Endothelial cell of umbilical vein (primary cell): ENCODE data around the gene PMIS2. TPM values are rescaled to one million over a fixed set of nuclear protein-coding genes. Genes with fewer than 3 reads are reported as not detected.

Source experiments
- BruUV-seq: library from RNA; stranded (reverse); fragments of 400-500 nt; replicated peaks from 2 replicates; lab custom pipeline; 2021; lab: Mats Ljungman, UMichigan
- CTCF ChIA-PET: fragments of 300-600, 350-600 bp; sonication (Branson Sonifier 250); formaldehyde crosslinking; loops from one replicate; lab custom pipeline; 2021; ENCODE audit warnings: antibody characterized with exemption, inconsistent platforms; lab: Charles Lee
- POLR2A ChIA-PET: fragments of 300-600, 350-600 bp; sonication (Branson Sonifier 250); formaldehyde crosslinking; loops from one replicate; lab custom pipeline; 2021; ENCODE audit warnings: antibody characterized with exemption, inconsistent platforms; lab: Charles Lee
- DNase-seq: peaks from one replicate; pipeline ENCODE4 v3.0.0-alpha.2; 2011; ENCODE audit warnings: low read depth, low spot score
- FAIRE-seq: peaks from 2 replicates; lab custom pipeline; 2011; peaks lifted over from hg19 to GRCh38; lab: Jason Lieb, UNC
- H2AFZ ChIP-seq: 2 replicates; pipeline ENCODE4 v1.6.0; 2012; ENCODE audit warnings: low read depth, low read length, control low read depth, inconsistent platforms
- H3K27ac ChIP-seq: 2 replicates; pipeline ENCODE4 v1.5.1; 2011; ENCODE audit warnings: low read depth, mild to moderate bottlenecking, control low read depth, low read length, moderate library complexity; ENCODE audit not compliant: insufficient read depth
- H3K27me3 ChIP-seq, 2 experiments: 2 replicates each; pipeline versions ENCODE4 v1.6.0 to v1.6.1; 2011; ENCODE audit warnings: low read length in 2 of 2, mixed read lengths in 1 of 2; ENCODE audit not compliant: control insufficient read depth in 2 of 2, insufficient read depth in 2 of 2
- H3K36me3 ChIP-seq, 2 experiments: 2 replicates in 1 of 2; 3 replicates in 1 of 2; pipeline ENCODE4 v1.5.1; 2011; ENCODE audit warnings: low read length in 2 of 2, mild to moderate bottlenecking in 1 of 2, moderate library complexity in 1 of 2; ENCODE audit not compliant: control insufficient read depth in 2 of 2, insufficient read depth in 2 of 2; ENCODE audit errors: extremely low read depth in 1 of 2
- H3K4me1 ChIP-seq: 3 replicates; pipeline ENCODE4 v1.5.1; 2011; ENCODE audit warnings: mild to moderate bottlenecking, low read length; ENCODE audit not compliant: control insufficient read depth, insufficient read depth; ENCODE audit errors: extremely low read depth
- H3K4me2 ChIP-seq: 2 replicates; pipeline ENCODE4 v1.6.1; 2011; ENCODE audit warnings: low read length, control low read depth, mixed read lengths; ENCODE audit not compliant: insufficient read depth
- H3K4me3 ChIP-seq, 3 experiments: fragments of 200-600 bp in 1 of 3; sonication (generic), shearing (Covaris generic) in 1 of 3; replicated peaks in 1 of 3; 2 replicates each; pipeline ENCODE4 v1.5.1; 2011 to 2016; ENCODE audit warnings: control low read depth in 3 of 3, low read length in 3 of 3, mild to moderate bottlenecking in 2 of 3, inconsistent platforms in 1 of 3, low read depth in 1 of 3, moderate library complexity in 1 of 3; ENCODE audit not compliant: insufficient read depth in 1 of 3
- H3K79me2 ChIP-seq: 2 replicates; pipeline ENCODE4 v1.6.0; 2012; ENCODE audit warnings: low read length, inconsistent platforms; ENCODE audit not compliant: control insufficient read depth, insufficient read depth
- H3K9ac ChIP-seq: replicated peaks from 2 replicates; pipeline ENCODE3; 2011; ENCODE audit warnings: low read length, control low read depth; ENCODE audit not compliant: insufficient read depth; ENCODE audit errors: extremely low read depth
- H3K9me1 ChIP-seq: replicated peaks from 3 replicates; pipeline ENCODE4 v1.6.0; 2011; ENCODE audit warnings: mild to moderate bottlenecking, low read length; ENCODE audit not compliant: control insufficient read depth, insufficient read depth; ENCODE audit errors: extremely low read depth
- H3K9me3 ChIP-seq: replicated peaks from 2 replicates; pipeline ENCODE4 v1.5.1; 2012; ENCODE audit warnings: low read length, inconsistent platforms; ENCODE audit not compliant: control insufficient read depth, insufficient read depth
- H4K20me1 ChIP-seq: replicated peaks from 2 replicates; pipeline ENCODE3; 2011; ENCODE audit warnings: mild to moderate bottlenecking, low read length; ENCODE audit not compliant: control insufficient read depth, insufficient read depth; ENCODE audit errors: extremely low read depth
- CTCF ChIP-seq, 2 donors: IDR thresholded peaks; 1 replicate in 1 of 2; 2 replicates in 1 of 2; pipeline ENCODE4 v1.5.1; 2011; ENCODE audit warnings: low read length in 2 of 2, mild to moderate bottlenecking in 2 of 2, moderate library complexity in 2 of 2, control low read depth in 1 of 2, inconsistent platforms in 1 of 2, low read depth in 1 of 2; ENCODE audit not compliant: insufficient read depth in 1 of 2; ENCODE audit errors: extremely low read depth in 1 of 2
- EZH2 ChIP-seq: IDR thresholded peaks from 2 replicates; pipeline ENCODE4 v1.6.1; 2012; ENCODE audit warnings: borderline replicate concordance, low read depth, mild to moderate bottlenecking, moderate library complexity, low read length, inconsistent platforms; ENCODE audit not compliant: severe bottlenecking
- FOS ChIP-seq: IDR thresholded peaks from 2 replicates; pipeline ENCODE4 v1.6.1; 2011; ENCODE audit warnings: mild to moderate bottlenecking, low read length, moderate library complexity, borderline replicate concordance; ENCODE audit not compliant: insufficient read depth
- GATA2 ChIP-seq: IDR thresholded peaks from 2 replicates; pipeline ENCODE4 v1.7.0; 2011; ENCODE audit warnings: low read depth, mild to moderate bottlenecking, moderate library complexity, mixed read lengths, low read length; ENCODE audit not compliant: insufficient read length, insufficient read depth
- JUN ChIP-seq: IDR thresholded peaks from 2 replicates; pipeline ENCODE4 v1.6.1; 2011; ENCODE audit warnings: borderline replicate concordance, low read depth; ENCODE audit not compliant: insufficient read length, insufficient read depth
- MAX ChIP-seq: IDR thresholded peaks from 2 replicates; pipeline ENCODE4 v1.6.1; 2011; ENCODE audit not compliant: insufficient read depth, insufficient read length
- MYC ChIP-seq: IDR thresholded peaks from one replicate; pipeline ENCODE4 v1.6.1; 2011; ENCODE audit warnings: mild to moderate bottlenecking, low read depth, low read length
- POLR2A ChIP-seq: IDR thresholded peaks from 2 replicates; pipeline ENCODE4 v1.6.1; 2012; ENCODE audit warnings: low read depth, mild to moderate bottlenecking, control low read depth, low read length
- POLR2AphosphoS5 ChIP-seq: IDR thresholded peaks from 2 replicates; pipeline ENCODE4 v1.6.1; 2012; ENCODE audit warnings: low read depth, mild to moderate bottlenecking, control low read depth, low read length, moderate library complexity; ENCODE audit not compliant: insufficient read depth
- dilution Hi-C: fragments of 300-500 bp; cut with MboI; formaldehyde crosslinking; loops from one replicate; pipeline ENCODE4 v1.15.0; 2019; ENCODE audit warnings: low sequenced_read_pairs; ENCODE audit not compliant: extremely low pct_ligation_motif_present
- intact Hi-C: fragments of 100-400 bp; cut with micrococcal nuclease; formaldehyde crosslinking; loops from one replicate; pipeline ENCODE4 v1.10.0; 2022
- polyA plus RNA-seq, 4 experiments: library from polyadenylated mRNA; depleted of rRNA in 3 of 4; stranded (reverse) in 3 of 4; unstranded in 1 of 4; fragments of >200 nt; gene quantifications; 2 replicates each; pipeline versions ENCODE4 v1.2.1 to v1.2.3, GENCODE V29; 2011 to 2012; ENCODE audit warnings: missing spikeins in 1 of 4
- total RNA-seq: library from RNA; stranded (reverse); gene quantifications from 2 replicates; pipeline ENCODE4 v1.2.3, GENCODE V29; 2021

The PMIS2 gene
- total and polyA plus RNA-seq, 2 donors (not counting 3 experiments of a cell fraction or from before 2014, with no cell fraction given), result not detected

- POLR2A ChIA-PET, result no interaction called here
Measured at GRCh38 chr19:35623327-35624010, 37.5 kb downstream of the PMIS2 start.

More at GRCh38 chr19:35623327-35624010, 37.5 kb downstream of the PMIS2 start:
- no peak for TF ChIP-seq JUN
- no peak for TF ChIP-seq POLR2AphosphoS5
- TF ChIP-seq CTCF (IDR thresholded peaks at IDR 0.05; ENCODE audit: extremely low read depth in 1 of 2, insufficient read depth in 1 of 2, low read depth in 1 of 2, low read length in 2 of 2), result no peak
- TF ChIP-seq EZH2, result no peak
- no peak for TF ChIP-seq POLR2A
- TF ChIP-seq MYC, result no peak
- TF ChIP-seq MAX, result no peak
- no peak for TF ChIP-seq GATA2
- TF ChIP-seq FOS, result no peak
- dilution Hi-C loops (no loop called here), intact Hi-C loops (no loop called here)
- FAIRE-seq (no peak), DNase-seq (no peak)
- Histone ChIP-seq H3K27me3 (no peaks in the 10 kb centered on the region), H3K9me1 (no peaks in the 10 kb centered on the region), H3K4me1 (peaks cover 4% of the 10 kb centered on the region), H3K9ac (no peak overlapping the region), H3K4me3 (no peak overlapping the region), H3K36me3 (peaks cover 0 to 6% of the 10 kb centered on the region in 2 experiments), H3K9me3 (no peaks in the 10 kb centered on the region), H4K20me1 (no peaks in the 10 kb centered on the region), H2AFZ (no peak overlapping the region), H3K4me2 (no peak overlapping the region), H3K27ac (no peak overlapping the region), H3K79me2 (no peaks in the 10 kb centered on the region)
- BruUV-seq, result no TSS peak
- CTCF ChIA-PET, result no interaction called here
